Endothelial cell of umbilical vein (primary cell): ENCODE data around the gene IPO4. TPM values are rescaled to one million over a fixed set of nuclear protein-coding genes. Genes with fewer than 3 reads are reported as not detected.

Experiments
- BruUV-seq: library from RNA; stranded (reverse); fragments of 400-500 nt; replicated peaks from 2 replicates; lab custom pipeline; 2021; lab: Mats Ljungman, UMichigan
- CTCF ChIA-PET: fragments of 300-600, 350-600 bp; sonication (Branson Sonifier 250); formaldehyde crosslinking; loops from one replicate; lab custom pipeline; 2021; ENCODE audit warnings: antibody characterized with exemption, inconsistent platforms; lab: Charles Lee
- POLR2A ChIA-PET: fragments of 300-600, 350-600 bp; sonication (Branson Sonifier 250); formaldehyde crosslinking; loops from one replicate; lab custom pipeline; 2021; ENCODE audit warnings: antibody characterized with exemption, inconsistent platforms; lab: Charles Lee
- DNase-seq: peaks from one replicate; pipeline ENCODE4 v3.0.0-alpha.2; 2011; ENCODE audit warnings: low read depth, low spot score
- FAIRE-seq: peaks from 2 replicates; lab custom pipeline; 2011; peaks lifted over from hg19 to GRCh38; lab: Jason Lieb, UNC
- H2AFZ ChIP-seq: 2 replicates; pipeline ENCODE4 v1.6.0; 2012; ENCODE audit warnings: low read depth, low read length, control low read depth, inconsistent platforms
- H3K27ac ChIP-seq: 2 replicates; pipeline ENCODE4 v1.5.1; 2011; ENCODE audit warnings: low read depth, mild to moderate bottlenecking, control low read depth, low read length, moderate library complexity; ENCODE audit not compliant: insufficient read depth
- H3K27me3 ChIP-seq, 2 experiments: 2 replicates each; pipeline versions ENCODE4 v1.6.0 to v1.6.1; 2011; ENCODE audit warnings: low read length in 2 of 2, mixed read lengths in 1 of 2; ENCODE audit not compliant: control insufficient read depth in 2 of 2, insufficient read depth in 2 of 2
- H3K36me3 ChIP-seq, 2 experiments: 2 replicates in 1 of 2; 3 replicates in 1 of 2; pipeline ENCODE4 v1.5.1; 2011; ENCODE audit warnings: low read length in 2 of 2, mild to moderate bottlenecking in 1 of 2, moderate library complexity in 1 of 2; ENCODE audit not compliant: control insufficient read depth in 2 of 2, insufficient read depth in 2 of 2; ENCODE audit errors: extremely low read depth in 1 of 2
- H3K4me1 ChIP-seq: 3 replicates; pipeline ENCODE4 v1.5.1; 2011; ENCODE audit warnings: mild to moderate bottlenecking, low read length; ENCODE audit not compliant: control insufficient read depth, insufficient read depth; ENCODE audit errors: extremely low read depth
- H3K4me2 ChIP-seq: 2 replicates; pipeline ENCODE4 v1.6.1; 2011; ENCODE audit warnings: low read length, control low read depth, mixed read lengths; ENCODE audit not compliant: insufficient read depth
- H3K4me3 ChIP-seq, 3 experiments: fragments of 200-600 bp in 1 of 3; sonication (generic), shearing (Covaris generic) in 1 of 3; replicated peaks in 1 of 3; 2 replicates each; pipeline ENCODE4 v1.5.1; 2011 to 2016; ENCODE audit warnings: control low read depth in 3 of 3, low read length in 3 of 3, mild to moderate bottlenecking in 2 of 3, inconsistent platforms in 1 of 3, low read depth in 1 of 3, moderate library complexity in 1 of 3; ENCODE audit not compliant: insufficient read depth in 1 of 3
- H3K79me2 ChIP-seq: 2 replicates; pipeline ENCODE4 v1.6.0; 2012; ENCODE audit warnings: low read length, inconsistent platforms; ENCODE audit not compliant: control insufficient read depth, insufficient read depth
- H3K9ac ChIP-seq: replicated peaks from 2 replicates; pipeline ENCODE3; 2011; ENCODE audit warnings: low read length, control low read depth; ENCODE audit not compliant: insufficient read depth; ENCODE audit errors: extremely low read depth
- H3K9me1 ChIP-seq: replicated peaks from 3 replicates; pipeline ENCODE4 v1.6.0; 2011; ENCODE audit warnings: mild to moderate bottlenecking, low read length; ENCODE audit not compliant: control insufficient read depth, insufficient read depth; ENCODE audit errors: extremely low read depth
- H3K9me3 ChIP-seq: replicated peaks from 2 replicates; pipeline ENCODE4 v1.5.1; 2012; ENCODE audit warnings: low read length, inconsistent platforms; ENCODE audit not compliant: control insufficient read depth, insufficient read depth
- H4K20me1 ChIP-seq: replicated peaks from 2 replicates; pipeline ENCODE3; 2011; ENCODE audit warnings: mild to moderate bottlenecking, low read length; ENCODE audit not compliant: control insufficient read depth, insufficient read depth; ENCODE audit errors: extremely low read depth
- EZH2 ChIP-seq: IDR thresholded peaks from 2 replicates; pipeline ENCODE4 v1.6.1; 2012; ENCODE audit warnings: borderline replicate concordance, low read depth, mild to moderate bottlenecking, moderate library complexity, low read length, inconsistent platforms; ENCODE audit not compliant: severe bottlenecking
- FOS ChIP-seq: IDR thresholded peaks from 2 replicates; pipeline ENCODE4 v1.6.1; 2011; ENCODE audit warnings: mild to moderate bottlenecking, low read length, moderate library complexity, borderline replicate concordance; ENCODE audit not compliant: insufficient read depth
- GATA2 ChIP-seq: IDR thresholded peaks from 2 replicates; pipeline ENCODE4 v1.7.0; 2011; ENCODE audit warnings: low read depth, mild to moderate bottlenecking, moderate library complexity, mixed read lengths, low read length; ENCODE audit not compliant: insufficient read length, insufficient read depth
- JUN ChIP-seq: IDR thresholded peaks from 2 replicates; pipeline ENCODE4 v1.6.1; 2011; ENCODE audit warnings: borderline replicate concordance, low read depth; ENCODE audit not compliant: insufficient read length, insufficient read depth
- MAX ChIP-seq: IDR thresholded peaks from 2 replicates; pipeline ENCODE4 v1.6.1; 2011; ENCODE audit not compliant: insufficient read depth, insufficient read length
- MYC ChIP-seq: IDR thresholded peaks from one replicate; pipeline ENCODE4 v1.6.1; 2011; ENCODE audit warnings: mild to moderate bottlenecking, low read depth, low read length
- POLR2A ChIP-seq: IDR thresholded peaks from 2 replicates; pipeline ENCODE4 v1.6.1; 2012; ENCODE audit warnings: low read depth, mild to moderate bottlenecking, control low read depth, low read length
- POLR2AphosphoS5 ChIP-seq: IDR thresholded peaks from 2 replicates; pipeline ENCODE4 v1.6.1; 2012; ENCODE audit warnings: low read depth, mild to moderate bottlenecking, control low read depth, low read length, moderate library complexity; ENCODE audit not compliant: insufficient read depth
- dilution Hi-C: fragments of 300-500 bp; cut with MboI; formaldehyde crosslinking; loops from one replicate; pipeline ENCODE4 v1.15.0; 2019; ENCODE audit warnings: low sequenced_read_pairs; ENCODE audit not compliant: extremely low pct_ligation_motif_present
- intact Hi-C: fragments of 100-400 bp; cut with micrococcal nuclease; formaldehyde crosslinking; loops from one replicate; pipeline ENCODE4 v1.10.0; 2022
- polyA plus RNA-seq, 4 experiments: library from polyadenylated mRNA; depleted of rRNA in 3 of 4; stranded (reverse) in 3 of 4; unstranded in 1 of 4; fragments of >200 nt; gene quantifications; 2 replicates each; pipeline versions ENCODE4 v1.2.1 to v1.2.3, GENCODE V29; 2011 to 2012; ENCODE audit warnings: missing spikeins in 1 of 4
- total RNA-seq: library from RNA; stranded (reverse); gene quantifications from 2 replicates; pipeline ENCODE4 v1.2.3, GENCODE V29; 2021
- TF ChIP-seq, protein P1 (sequence below), 2 donors: IDR thresholded peaks; 1 replicate in 1 of 2; 2 replicates in 1 of 2; pipeline ENCODE4 v1.5.1; 2011; ENCODE audit warnings: low read length in 2 of 2, mild to moderate bottlenecking in 2 of 2, moderate library complexity in 2 of 2, control low read depth in 1 of 2, inconsistent platforms in 1 of 2, low read depth in 1 of 2; ENCODE audit not compliant: insufficient read depth in 1 of 2; ENCODE audit errors: extremely low read depth in 1 of 2

Gene IPO4
- total and polyA plus RNA-seq, 2 donors (not counting 3 experiments of a cell fraction or from before 2014, with no cell fraction given): 24.6 to 66.5 TPM

DNA sequence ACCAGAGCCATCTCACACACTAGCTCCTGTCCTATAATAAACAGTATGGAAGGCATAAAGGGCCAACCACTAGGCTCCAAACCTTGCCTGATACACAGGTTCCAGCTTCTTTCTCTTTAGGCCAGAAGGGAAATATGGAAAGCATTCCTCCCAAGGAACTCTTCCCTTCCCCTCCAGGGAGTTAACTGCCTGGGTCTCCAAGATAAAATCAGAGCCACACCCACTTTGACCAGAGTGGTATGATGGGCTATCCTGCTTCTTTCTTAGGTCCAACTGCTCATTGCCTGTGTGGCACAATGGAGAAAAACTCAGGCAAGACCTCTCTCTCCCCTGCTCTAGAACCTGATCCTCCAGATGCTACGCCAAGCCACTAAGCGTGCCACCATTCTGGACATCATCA, 19.0 kb upstream of the IPO4 start:
- dilution Hi-C loops: no loop called here
- POLR2A ChIA-PET: no interaction called here
- BruUV-seq: no TSS peak

More for the DNA sequence above, 19.0 kb upstream of the IPO4 start:
- Histone ChIP-seq H3K9me3 (no peaks in the 10 kb centered on the region), H3K4me3 (no peak overlapping the region), H4K20me1 (no peaks in the 10 kb centered on the region), H3K4me1 (no peaks in the 10 kb centered on the region), H3K9me1 (no peaks in the 10 kb centered on the region), H2AFZ (no peak overlapping the region), H3K27me3 (no peaks in the 10 kb centered on the region), H3K79me2 (no peaks in the 10 kb centered on the region), H3K4me2 (no peak overlapping the region), H3K36me3 (peaks cover 6 to 32% of the 10 kb centered on the region in 2 experiments), H3K27ac (no peak overlapping the region), H3K9ac (no peak overlapping the region)
- FAIRE-seq (no peak), DNase-seq (no peak)
- CTCF ChIA-PET: interaction anchor here (0.9 kb wide), 1 partner anchor 89 kb away, joined by 3 read pairs; no protein-coding TSS in a partner anchor
- TF ChIP-seq MAX (no peak), GATA2 (no peak), MYC (no peak), EZH2 (no peak), POLR2A (no peak), FOS (no peak), POLR2AphosphoS5 (no peak), JUN (no peak)
- TF ChIP-seq, protein P1, sequence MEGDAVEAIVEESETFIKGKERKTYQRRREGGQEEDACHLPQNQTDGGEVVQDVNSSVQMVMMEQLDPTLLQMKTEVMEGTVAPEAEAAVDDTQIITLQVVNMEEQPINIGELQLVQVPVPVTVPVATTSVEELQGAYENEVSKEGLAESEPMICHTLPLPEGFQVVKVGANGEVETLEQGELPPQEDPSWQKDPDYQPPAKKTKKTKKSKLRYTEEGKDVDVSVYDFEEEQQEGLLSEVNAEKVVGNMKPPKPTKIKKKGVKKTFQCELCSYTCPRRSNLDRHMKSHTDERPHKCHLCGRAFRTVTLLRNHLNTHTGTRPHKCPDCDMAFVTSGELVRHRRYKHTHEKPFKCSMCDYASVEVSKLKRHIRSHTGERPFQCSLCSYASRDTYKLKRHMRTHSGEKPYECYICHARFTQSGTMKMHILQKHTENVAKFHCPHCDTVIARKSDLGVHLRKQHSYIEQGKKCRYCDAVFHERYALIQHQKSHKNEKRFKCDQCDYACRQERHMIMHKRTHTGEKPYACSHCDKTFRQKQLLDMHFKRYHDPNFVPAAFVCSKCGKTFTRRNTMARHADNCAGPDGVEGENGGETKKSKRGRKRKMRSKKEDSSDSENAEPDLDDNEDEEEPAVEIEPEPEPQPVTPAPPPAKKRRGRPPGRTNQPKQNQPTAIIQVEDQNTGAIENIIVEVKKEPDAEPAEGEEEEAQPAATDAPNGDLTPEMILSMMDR (IDR thresholded peaks at IDR 0.05; ENCODE audit: extremely low read depth in 1 of 2, insufficient read depth in 1 of 2, low read depth in 1 of 2, low read length in 2 of 2): no peak
- intact Hi-C loops: no loop called here
